Posterior vena cava (tissue), 2 donors: Measurements from ENCODE around the gene ERRFI1. TPM values are rescaled to one million over a fixed set of nuclear protein-coding genes. Genes with fewer than 3 reads are reported as not detected.
"Not testable (repeated sequence)": the region's sequence is repeated elsewhere in the genome, so short reads cannot be mapped to it uniquely, and the experiment has no call there.

Experiments used
- DNase-seq: peaks from one replicate; pipeline ENCODE4 v3.0.0-alpha.2; 2020; ENCODE audit warnings: low spot score
- intact Hi-C, 2 donors: fragments of 100-400 bp; cut with DNase I; formaldehyde crosslinking; loops; one replicate each; pipeline versions ENCODE4 v1.14.1 to v1.14.2; 2022 to 2023
- long read RNA-seq, 2 donors: library from polyadenylated mRNA; unstranded; transcript quantifications; one replicate each; pipeline ENCODE4 v2.0.0, GENCODE V29; 2020 to 2021
- total RNA-seq, 2 donors: library from RNA; stranded (reverse); fragmentation: NEBNext Ultra II Directional; extraction: Animal tissue kit (Norgen Biotek cat#: 25700); gene quantifications; one replicate each; pipeline ENCODE4 v1.2.1, GENCODE V29; 2021
- donor health status: DM: yes; HTN: yes; CAD: no.
- donor health status: DM: yes; HTN: yes; CAD: no.

ERRFI1 gene
- 100 to 1,000 TPM in 1 of 2 donors, 10 to 100 TPM in 1; 84.4 to 151 TPM for total RNA-seq
- long read RNA-seq, donor 1, transcript ERRFI1-201 (4 exons, 3,104 nt) = major isoform, 13 of 20 reads
- long read RNA-seq, donor 1, partial matches to known transcripts = 0 of 20 reads
- long read RNA-seq, donor 1, other reads (novel, unspliced or antisense) = 6 of 20 reads
- long read RNA-seq, donor 2, transcript ERRFI1-201 (4 exons, 3,104 nt) = major isoform, 10 of 29 reads
- long read RNA-seq, donor 2, partial matches to known transcripts = 0 of 29 reads
- long read RNA-seq, donor 2, other reads (novel, unspliced or antisense) = 18 of 29 reads

GRCh38 chr1:8026153-8026975 is at the start of gene ERRFI1:
TSS of gene ERRFI1 (minus strand) at chr1:8026309. CDS start at chr1:8015619, 10,690 bp downstream.
- peak; percentile 98 for DNase-seq
- intact Hi-C loops = loop anchor here in 1 of 2 donors (5.0 kb wide), 2 partner anchors 111 to 291 kb away; partner anchors contain the start of gene SLC45A1

- no peak for DNase-seq
- intact Hi-C loops = no loop called here
Measured at GRCh38 chr1:8075511-8076051, 49.5 kb upstream of the ERRFI1 start.

GRCh38 chr1:8073112-8073855 is 47.2 kb upstream of the ERRFI1 start:
- no peak for DNase-seq
- intact Hi-C loops = no loop called here

GRCh38 chr1:8070381-8070811 is 44.3 kb upstream of the ERRFI1 start:
- DNase-seq = no peak
- intact Hi-C loops = no loop called here

- intact Hi-C loops = loop anchor here in 1 of 2 donors (10.0 kb wide), 1 partner anchor 1145 kb away; no protein-coding TSS in a partner anchor
- DNase-seq = not testable (repeated sequence)
Measured at GRCh38 chr1:8069614-8070320, 43.7 kb upstream of the ERRFI1 start.

- DNase-seq = no peak
- intact Hi-C loops = loop anchor here in 1 of 2 donors (10.0 kb wide), 1 partner anchor 1141 kb away; no protein-coding TSS in a partner anchor
Measured at GRCh38 chr1:8065369-8065768, 39.3 kb upstream of the ERRFI1 start.

- intact Hi-C loops = loop anchor here in 1 of 2 donors (10.0 kb wide), 1 partner anchor 1139 kb away; no protein-coding TSS in a partner anchor
- DNase-seq = no peak
Measured at GRCh38 chr1:8063298-8064036, 37.4 kb upstream of the ERRFI1 start.

- intact Hi-C loops = loop anchor here in 1 of 2 donors (10.0 kb wide), 1 partner anchor 1138 kb away; no protein-coding TSS in a partner anchor
- DNase-seq = no peak
Measured at GRCh38 chr1:8062861-8063260, 36.8 kb upstream of the ERRFI1 start.

- DNase-seq = no peak
- intact Hi-C loops = loop anchor here in 1 of 2 donors (10.0 kb wide), 1 partner anchor 1137 kb away; no protein-coding TSS in a partner anchor
Measured at GRCh38 chr1:8061673-8062386, 35.7 kb upstream of the ERRFI1 start.

- no peak for DNase-seq
- intact Hi-C loops = loop anchor here in 1 of 2 donors (10.0 kb wide), 1 partner anchor 1136 kb away; no protein-coding TSS in a partner anchor
Measured at GRCh38 chr1:8061210-8061609, 35.1 kb upstream of the ERRFI1 start.

- intact Hi-C loops = no loop called here
- DNase-seq = no peak
Measured at GRCh38 chr1:8059161-8059622, 33.1 kb upstream of the ERRFI1 start.

- DNase-seq, intact Hi-C loops: not testable (repeated sequence)
Measured at GRCh38 chr1:8057779-8058178, 31.7 kb upstream of the ERRFI1 start.

- intact Hi-C loops = no loop called here
- DNase-seq = no peak
Measured at GRCh38 chr1:8055973-8056372, 29.9 kb upstream of the ERRFI1 start.

GRCh38 chr1:8053878-8054567 is 27.9 kb upstream of the ERRFI1 start:
- no peak for DNase-seq
- intact Hi-C loops = no loop called here

- DNase-seq = no peak
- intact Hi-C loops = no loop called here
Measured at GRCh38 chr1:8051650-8052049, 25.5 kb upstream of the ERRFI1 start.

GRCh38 chr1:8049229-8049628 is 23.1 kb upstream of the ERRFI1 start:
- intact Hi-C loops, DNase-seq: not testable (repeated sequence)
